Parathyroid adenoma (tissue), 2 donors: ENCODE data around the gene VWA8.

Experiments used
- H2AFZ ChIP-seq: fragments of 300-600 bp; sonication (generic); one replicate; pipeline ENCODE4 v1.7.0; 2017; ENCODE audit warnings: antibody characterized with exemption, mild to moderate bottlenecking
- H3K27ac ChIP-seq: fragments of 300-600 bp; sonication (generic); one replicate; pipeline ENCODE4 v1.7.0; 2017
- H3K27me3 ChIP-seq: fragments of 300-600 bp; sonication (generic); one replicate; pipeline ENCODE4 v1.7.0; 2017; ENCODE audit warnings: low read length; ENCODE audit not compliant: control insufficient read depth, insufficient read depth
- H3K36me3 ChIP-seq: fragments of 300-600 bp; sonication (generic); one replicate; pipeline ENCODE4 v1.7.0; 2017; ENCODE audit warnings: low read length; ENCODE audit not compliant: control insufficient read depth, insufficient read depth
- H3K4me1 ChIP-seq: fragments of 300-600 bp; sonication (generic); one replicate; pipeline ENCODE4 v1.7.0; 2017; ENCODE audit warnings: control low read depth
- H3K4me2 ChIP-seq: fragments of 300-600 bp; sonication (generic); one replicate; pipeline ENCODE4 v1.7.0; 2017; ENCODE audit warnings: low read length
- H3K4me3 ChIP-seq: fragments of 300-600 bp; sonication (generic); one replicate; pipeline ENCODE4 v1.7.0; 2017; ENCODE audit warnings: low read depth, low read length
- H3K79me2 ChIP-seq: fragments of 300-600 bp; sonication (generic); one replicate; pipeline ENCODE4 v1.7.0; 2017; ENCODE audit warnings: control low read depth
- H3K9ac ChIP-seq: fragments of 300-600 bp; sonication (generic); one replicate; pipeline ENCODE4 v1.7.0; 2017; ENCODE audit warnings: mild to moderate bottlenecking
- H3K9me3 ChIP-seq: fragments of 300-600 bp; sonication (generic); one replicate; pipeline ENCODE4 v1.7.0; 2017; ENCODE audit warnings: low read length; ENCODE audit not compliant: control insufficient read depth
- TF ChIP-seq, protein P1 (sequence below): fragments of 300-600 bp; sonication (generic); IDR thresholded peaks from one replicate; pipeline ENCODE4 v1.7.0; 2017; ENCODE audit warnings: antibody characterized with exemption, mild to moderate bottlenecking
- donor health status: primary hyperparathyroidism.

VWA8 gene

DNA sequence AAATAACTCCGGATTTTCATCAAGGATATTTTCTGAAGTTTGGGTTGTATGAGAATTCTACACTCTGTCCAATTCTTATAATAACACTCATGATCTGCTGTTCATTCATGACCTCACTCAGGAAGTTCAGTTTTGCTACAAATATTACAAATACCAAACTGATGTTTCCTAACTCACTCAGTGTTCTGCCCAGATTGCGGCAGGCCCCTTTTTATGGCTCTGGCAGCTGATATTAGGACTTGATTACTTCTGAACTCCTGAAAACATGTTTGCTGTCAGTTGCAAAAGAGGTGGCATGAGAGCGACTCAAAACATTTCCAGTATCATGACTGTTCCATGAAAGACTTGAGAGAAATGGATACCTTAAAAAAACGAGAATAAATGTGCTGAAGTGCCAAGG is 315.6 kb downstream of the VWA8 start:
- no peaks in the 10 kb centered on the region for H3K9me3 ChIP-seq
- H3K4me2 ChIP-seq: no peak overlapping the region
- H3K79me2 ChIP-seq: no peaks in the 10 kb centered on the region
- no peak overlapping the region for H3K9ac ChIP-seq
- H3K36me3 ChIP-seq: no peaks in the 10 kb centered on the region
- H3K4me3 ChIP-seq: no peak overlapping the region
- no peak overlapping the region for H2AFZ ChIP-seq
- TF ChIP-seq, protein P1, sequence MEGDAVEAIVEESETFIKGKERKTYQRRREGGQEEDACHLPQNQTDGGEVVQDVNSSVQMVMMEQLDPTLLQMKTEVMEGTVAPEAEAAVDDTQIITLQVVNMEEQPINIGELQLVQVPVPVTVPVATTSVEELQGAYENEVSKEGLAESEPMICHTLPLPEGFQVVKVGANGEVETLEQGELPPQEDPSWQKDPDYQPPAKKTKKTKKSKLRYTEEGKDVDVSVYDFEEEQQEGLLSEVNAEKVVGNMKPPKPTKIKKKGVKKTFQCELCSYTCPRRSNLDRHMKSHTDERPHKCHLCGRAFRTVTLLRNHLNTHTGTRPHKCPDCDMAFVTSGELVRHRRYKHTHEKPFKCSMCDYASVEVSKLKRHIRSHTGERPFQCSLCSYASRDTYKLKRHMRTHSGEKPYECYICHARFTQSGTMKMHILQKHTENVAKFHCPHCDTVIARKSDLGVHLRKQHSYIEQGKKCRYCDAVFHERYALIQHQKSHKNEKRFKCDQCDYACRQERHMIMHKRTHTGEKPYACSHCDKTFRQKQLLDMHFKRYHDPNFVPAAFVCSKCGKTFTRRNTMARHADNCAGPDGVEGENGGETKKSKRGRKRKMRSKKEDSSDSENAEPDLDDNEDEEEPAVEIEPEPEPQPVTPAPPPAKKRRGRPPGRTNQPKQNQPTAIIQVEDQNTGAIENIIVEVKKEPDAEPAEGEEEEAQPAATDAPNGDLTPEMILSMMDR: no peak
- no peaks in the 10 kb centered on the region for H3K27me3 ChIP-seq
- H3K4me1 ChIP-seq: peaks cover 3% of the 10 kb centered on the region
- H3K27ac ChIP-seq: no peak overlapping the region

- TF ChIP-seq, protein P1: no peak
- no peaks in the 10 kb centered on the region for H3K79me2 ChIP-seq
- H2AFZ ChIP-seq: no peak overlapping the region
- H3K9me3 ChIP-seq: no peaks in the 10 kb centered on the region
- peaks cover 5% of the 10 kb centered on the region for H3K4me1 ChIP-seq
- H3K27me3 ChIP-seq: no peaks in the 10 kb centered on the region
- H3K9ac ChIP-seq: no peak overlapping the region
- no peaks in the 10 kb centered on the region for H3K36me3 ChIP-seq
- no peak overlapping the region for H3K4me3 ChIP-seq
- H3K27ac ChIP-seq: peak overlapping the region; percentile 42
- H3K4me2 ChIP-seq: no peak overlapping the region
Observed at GRCh38 chr13:41644742-41645141, 316.2 kb downstream of the VWA8 start.

DNA sequence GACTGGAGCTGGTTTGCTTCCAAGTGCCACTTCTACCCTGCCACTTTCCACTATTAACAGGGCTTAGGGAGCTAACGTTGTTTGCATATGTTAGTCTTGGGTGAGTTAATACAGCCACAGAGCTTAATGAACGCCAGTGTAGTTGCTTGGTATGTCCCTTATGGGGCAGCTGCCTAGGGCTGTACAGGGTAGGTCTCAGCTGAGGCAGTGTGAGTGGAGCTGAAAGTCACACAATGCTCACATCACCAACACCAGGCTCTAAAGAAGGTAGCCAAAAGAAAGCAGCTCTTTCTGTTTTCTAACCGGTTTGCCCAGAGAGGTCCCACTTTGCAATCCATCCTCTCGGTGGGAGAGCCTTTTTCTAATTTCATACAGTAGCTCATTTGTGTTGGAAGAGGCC is 317.4 kb downstream of the VWA8 start:
- H3K36me3 ChIP-seq: no peaks in the 10 kb centered on the region
- TF ChIP-seq, protein P1: no peak
- H3K27me3 ChIP-seq: no peaks in the 10 kb centered on the region
- no peaks in the 10 kb centered on the region for H3K9me3 ChIP-seq
- H3K9ac ChIP-seq: no peak overlapping the region
- no peaks in the 10 kb centered on the region for H3K79me2 ChIP-seq
- H2AFZ ChIP-seq: no peak overlapping the region
- H3K27ac ChIP-seq: no peak overlapping the region
- H3K4me3 ChIP-seq: no peak overlapping the region
- H3K4me2 ChIP-seq: no peak overlapping the region
- H3K4me1 ChIP-seq: peaks cover 5% of the 10 kb centered on the region

DNA sequence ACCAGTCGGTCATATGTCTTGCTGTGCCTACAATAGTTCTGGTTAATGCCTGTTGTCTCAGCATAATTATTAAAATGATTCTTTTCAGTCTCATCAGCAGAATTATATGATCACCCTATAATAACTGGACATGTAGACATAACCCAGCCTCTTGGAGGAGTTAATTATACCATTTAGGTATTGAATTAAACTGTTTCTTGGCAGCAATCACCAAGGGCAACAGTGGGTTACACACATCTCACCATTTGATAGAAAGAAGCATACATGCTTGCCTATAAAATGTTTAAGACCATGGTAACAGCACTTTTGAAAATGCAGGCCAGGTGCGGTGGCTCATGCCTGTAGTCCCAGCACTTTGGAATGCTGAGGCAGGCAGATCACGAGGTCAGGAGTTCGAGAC is 318.9 kb downstream of the VWA8 start:
- no peak overlapping the region for H3K4me2 ChIP-seq
- H2AFZ ChIP-seq: no peak overlapping the region
- TF ChIP-seq, protein P1: no peak
- H3K27ac ChIP-seq: no peak overlapping the region
- no peaks in the 10 kb centered on the region for H3K27me3 ChIP-seq
- H3K36me3 ChIP-seq: no peaks in the 10 kb centered on the region
- no peak overlapping the region for H3K9ac ChIP-seq
- H3K9me3 ChIP-seq: no peaks in the 10 kb centered on the region
- H3K79me2 ChIP-seq: no peaks in the 10 kb centered on the region
- no peak overlapping the region for H3K4me3 ChIP-seq
- peaks cover 5% of the 10 kb centered on the region for H3K4me1 ChIP-seq

DNA sequence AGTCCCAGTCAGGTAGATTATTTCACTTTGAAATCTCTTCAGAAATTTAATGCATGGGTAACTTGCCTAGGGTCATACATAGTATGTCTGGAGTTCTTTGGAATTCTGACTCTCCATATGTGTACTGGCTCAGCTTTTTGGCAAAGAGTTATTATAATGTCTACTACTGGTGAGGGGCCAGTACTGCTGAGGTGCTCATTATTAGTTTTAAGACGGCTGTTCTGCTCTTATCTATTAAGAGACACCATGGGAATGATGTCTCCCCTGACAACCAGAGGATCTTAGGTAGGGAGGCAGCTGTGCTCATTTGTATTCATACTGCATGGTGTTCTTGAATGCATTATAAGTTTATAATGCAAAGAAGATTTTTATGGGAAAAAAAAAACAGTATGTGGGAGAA is 319.5 kb downstream of the VWA8 start:
- Histone ChIP-seq H2AFZ (no peak overlapping the region), H3K9ac (no peak overlapping the region), H3K9me3 (no peaks in the 10 kb centered on the region), H3K4me2 (no peak overlapping the region), H3K4me1 (peaks cover 5% of the 10 kb centered on the region), H3K4me3 (no peak overlapping the region), H3K79me2 (no peaks in the 10 kb centered on the region), H3K27me3 (no peaks in the 10 kb centered on the region), H3K27ac (no peak overlapping the region), H3K36me3 (no peaks in the 10 kb centered on the region)
- TF ChIP-seq, protein P1: no peak
